Measurements from ENCODE around the gene TANGO2. TPM values are rescaled to one million over a fixed set of nuclear protein-coding genes. Genes with fewer than 3 reads are reported as not detected.

TANGO2 gene
- total and polyA plus RNA-seq, 9 of the 15 experiments (the other 6 are each of a cell fraction or from before 2014, with no cell fraction given), result 15.5 to 94.9 (median 70.1) TPM

- Histone ChIP-seq H3K4me3 (no peak overlapping the region), H3K27me3 (ENCODE audit: control insufficient read depth in 2 of 2, insufficient read depth in 2 of 2, low read length in 2 of 2) (no peaks in the 10 kb centered on the region), H3K9ac (ENCODE audit: insufficient read depth in 1 of 2, low read depth in 2 of 2, low read length in 2 of 2) (peak overlapping the region in 1 of 2 experiments; percentile 18; a peak in 1 of 4 replicates), H3K36me3 (ENCODE audit: control insufficient read depth, insufficient read depth, low read length) (peaks cover 99% of the 10 kb centered on the region), H3K9me3 (replicated peaks; ENCODE audit: control insufficient read depth, insufficient read depth, low read depth, low read length) (no peaks in the 10 kb centered on the region; the same call in 1 of the 2 replicates), H2AFZ (ENCODE audit: low read depth, low read length) (no peak overlapping the region), H3K9me1 (ENCODE audit: control insufficient read depth, insufficient read depth, low read length) (no peaks in the 10 kb centered on the region), H4K20me1 (replicated peaks; ENCODE audit: control insufficient read depth, insufficient read depth, low read length) (peaks cover 10% of the 10 kb centered on the region; the same call in 1 of the 2 replicates), H3K4me2 (ENCODE audit: insufficient read depth, low read length) (no peak overlapping the region), H3K27ac (ENCODE audit: extremely low read depth, low read depth, low read length) (no peak overlapping the region), H3K4me1 (replicated peaks in 1 of 2; ENCODE audit: control insufficient read depth in 2 of 2, insufficient read depth in 2 of 2, low read length in 2 of 2) (peaks cover 0 to 12% of the 10 kb centered on the region in 2 experiments; a peak in 2 of 5 replicates), H3K79me2 (ENCODE audit: control insufficient read depth, insufficient read depth, low read length) (peaks cover 69% of the 10 kb centered on the region)
- POLR2A ChIA-PET, result interaction anchor here (0.7 to 19.4 kb wide), 7 partner anchors 8 to 100 kb away, joined by 3 to 513 read pairs (median 4); partner anchors contain the start of genes DGCR8, RANBP1 and TRMT2A
- in situ Hi-C loops (cut with MboI) (no loop called here), intact Hi-C loops (cut with micrococcal nuclease) (no loop called here)
- TF ChIP-seq TCF15 (CRISPR knock-in tag; IDR thresholded peaks at IDR 0.05), result 0 out of 2 replicates have a peak, but pooled peaks have one; percentile 6
- TF ChIP-seq HNRNPLL (IDR thresholded peaks at IDR 0.05; ENCODE audit: low read depth, low read length, poor library complexity, severe bottlenecking), result peak; percentile 23
- no peak for TF ChIP-seq ZBTB8A (IDR thresholded peaks at IDR 0.05; ENCODE audit: partially characterized antibody)
- TF ChIP-seq FOXA3 (CRISPR knock-in tag; conservative IDR thresholded peaks at IDR 0.05 in 1 of 2, IDR thresholded peaks at IDR 0.05 in 1 of 2), result no peak
- TF ChIP-seq RNF219 (CRISPR knock-in tag; IDR thresholded peaks at IDR 0.05), result no peak
- DNase-seq (ENCODE audit: extremely low read depth in 1 of 4, low spot score in 3 of 4) (no peak), FAIRE-seq (no peak), ATAC-seq (no peak)
- 95% methylated on average over 9 of the region's 9 CpGs for WGBS (ENCODE audit: insufficient coverage, low coverage, missing lambda C conversion rate)
- BruUV-seq (replicated peaks), result no TSS peak
- CTCF ChIA-PET (ENCODE audit: low intra/inter-chr PET ratio), result no interaction called here
Measured at GRCh38 chr22:20090730-20091240, 69.9 kb downstream of the TANGO2 start.

Data from K562 (cell line).